HG02885 (cell line): Measurements from ENCODE around the gene MAGEA3.
"Not testable (repeated sequence)": the region's sequence is repeated elsewhere in the genome, so short reads cannot be mapped to it uniquely, and the experiment has no call there.

ENCODE experiments used
- ATAC-seq: cut with Tn5 transposase; IDR thresholded peaks from one replicate; pipeline ENCODE4 v1.9.1; 2021; ENCODE audit warnings: mild to moderate bottlenecking; ENCODE audit not compliant: unreplicated experiment, poor library complexity

Gene MAGEA3, protein sequence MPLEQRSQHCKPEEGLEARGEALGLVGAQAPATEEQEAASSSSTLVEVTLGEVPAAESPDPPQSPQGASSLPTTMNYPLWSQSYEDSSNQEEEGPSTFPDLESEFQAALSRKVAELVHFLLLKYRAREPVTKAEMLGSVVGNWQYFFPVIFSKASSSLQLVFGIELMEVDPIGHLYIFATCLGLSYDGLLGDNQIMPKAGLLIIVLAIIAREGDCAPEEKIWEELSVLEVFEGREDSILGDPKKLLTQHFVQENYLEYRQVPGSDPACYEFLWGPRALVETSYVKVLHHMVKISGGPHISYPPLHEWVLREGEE

DNA sequence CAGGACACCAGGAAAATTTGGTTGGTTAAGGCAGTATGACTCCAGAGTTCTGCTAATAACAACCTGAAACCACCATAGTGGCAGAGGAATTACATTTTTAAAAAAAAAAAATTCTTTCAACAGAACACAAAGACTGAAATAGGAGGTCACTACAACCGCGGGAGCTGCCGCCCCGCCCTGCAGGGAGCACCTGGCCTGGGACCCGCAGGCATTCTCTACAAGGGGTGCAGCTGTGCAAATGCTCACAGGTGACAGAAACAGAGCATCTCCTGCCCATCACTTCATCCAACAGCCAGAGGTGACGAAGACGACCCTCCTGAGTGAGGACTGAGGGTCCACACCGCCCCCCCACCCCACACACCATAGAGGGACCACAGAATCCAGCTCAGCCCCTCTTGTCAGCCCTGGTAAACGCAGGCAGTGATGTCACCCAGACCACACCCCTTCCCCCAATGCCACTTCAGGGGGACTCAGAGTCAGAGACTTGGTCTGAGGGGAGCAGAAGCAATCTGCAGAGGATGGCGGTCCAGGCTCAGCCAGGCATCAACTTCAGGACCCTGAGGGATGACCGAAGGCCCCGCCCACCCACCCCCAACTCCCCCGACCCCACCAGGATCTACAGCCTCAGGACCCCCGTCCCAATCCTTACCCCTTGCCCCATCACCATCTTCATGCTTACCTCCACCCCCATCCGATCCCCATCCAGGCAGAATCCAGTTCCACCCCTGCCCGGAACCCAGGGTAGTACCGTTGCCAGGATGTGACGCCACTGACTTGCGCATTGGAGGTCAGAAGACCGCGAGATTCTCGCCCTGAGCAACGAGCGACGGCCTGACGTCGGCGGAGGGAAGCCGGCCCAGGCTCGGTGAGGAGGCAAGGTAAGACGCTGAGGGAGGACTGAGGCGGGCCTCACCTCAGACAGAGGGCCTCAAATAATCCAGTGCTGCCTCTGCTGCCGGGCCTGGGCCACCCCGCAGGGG, at the start of gene MAGEA3:
Gene MAGEA3, plus strand, starts transcription at position 843 of the 980 bp plus-strand sequence. CDS start 2,039 bp downstream, outside the sequence.
- not testable (repeated sequence) for ATAC-seq

DNA sequence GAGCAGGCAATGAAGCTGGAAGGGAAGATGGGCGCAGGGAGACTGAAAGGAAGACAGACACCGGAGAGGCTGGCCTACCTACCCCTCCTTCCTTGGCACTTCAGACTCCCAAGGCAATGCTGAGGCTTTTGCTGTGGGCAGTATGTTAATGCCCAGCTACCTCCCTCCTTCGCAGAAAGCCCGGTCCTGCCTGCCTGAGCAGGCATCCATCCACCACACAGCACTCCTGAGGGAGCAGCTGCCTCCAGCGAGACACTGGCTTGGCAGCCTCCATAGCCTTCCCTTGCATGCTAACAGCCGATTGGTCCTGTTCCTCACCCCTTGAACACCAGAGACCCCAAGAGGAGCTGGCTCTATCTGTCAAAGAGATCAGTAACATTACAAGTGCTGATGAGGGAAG, 46.5 kb upstream of the MAGEA3 start:
- no peak for ATAC-seq

DNA sequence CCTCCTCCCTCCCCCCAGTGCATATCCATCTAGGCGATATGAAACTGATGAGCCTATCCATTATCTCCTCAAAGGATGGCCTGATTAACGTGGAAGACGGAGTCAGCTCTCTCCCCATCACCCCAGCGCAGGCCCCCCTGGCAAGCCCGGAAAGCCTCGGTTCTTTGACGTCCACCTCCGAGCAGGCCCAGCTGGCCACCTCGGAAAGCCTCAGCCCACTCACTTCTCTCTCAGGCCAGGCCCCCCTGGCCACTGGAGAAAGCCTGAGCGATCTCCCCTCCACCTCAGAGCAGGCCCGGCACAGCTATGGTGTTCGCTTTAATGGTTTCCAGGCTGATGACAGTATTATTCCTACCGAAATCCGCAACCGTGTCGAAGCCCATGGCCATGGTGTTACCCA, 46.1 kb upstream of the MAGEA3 start:
- no peak for ATAC-seq

DNA sequence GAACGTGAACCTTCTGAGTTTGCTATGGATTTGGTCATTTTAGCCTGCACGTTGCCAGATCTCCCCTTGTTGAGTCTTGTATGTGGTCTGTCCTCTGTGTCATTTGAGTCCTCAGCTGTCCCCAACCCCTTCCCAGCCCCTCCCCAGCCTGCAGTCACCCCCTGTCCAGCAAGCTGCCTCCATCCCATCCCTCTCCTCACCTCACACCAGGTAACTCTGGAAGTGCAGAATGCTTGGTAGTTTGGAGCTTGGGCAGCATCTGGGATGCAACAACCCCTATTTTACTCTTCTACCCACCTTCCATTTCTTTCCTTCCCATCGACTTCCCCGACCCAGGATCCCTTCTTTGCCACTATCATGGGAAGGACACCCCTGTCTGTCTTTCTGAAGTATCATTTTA, 42.5 kb upstream of the MAGEA3 start:
- no peak for ATAC-seq

DNA sequence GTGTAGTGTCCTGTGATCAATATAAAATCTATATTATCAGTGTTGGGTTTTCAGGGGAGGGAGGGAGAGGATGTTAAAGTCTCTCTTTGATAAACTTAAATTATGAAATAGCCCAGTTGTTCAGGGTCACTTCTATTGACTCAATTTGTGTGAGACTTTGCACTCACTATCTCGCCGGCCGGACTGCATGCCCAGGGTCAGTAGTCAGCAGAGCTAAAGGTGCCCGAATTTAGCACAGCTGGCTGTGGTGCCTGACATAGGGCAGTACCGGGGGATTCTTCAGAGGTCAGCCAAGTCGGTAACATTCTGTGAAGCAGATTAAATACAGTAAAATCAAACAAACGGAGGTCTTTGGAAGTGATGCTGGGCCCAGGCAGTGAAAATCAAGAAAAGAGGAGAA, 41.7 kb upstream of the MAGEA3 start:
- ATAC-seq = no peak

DNA sequence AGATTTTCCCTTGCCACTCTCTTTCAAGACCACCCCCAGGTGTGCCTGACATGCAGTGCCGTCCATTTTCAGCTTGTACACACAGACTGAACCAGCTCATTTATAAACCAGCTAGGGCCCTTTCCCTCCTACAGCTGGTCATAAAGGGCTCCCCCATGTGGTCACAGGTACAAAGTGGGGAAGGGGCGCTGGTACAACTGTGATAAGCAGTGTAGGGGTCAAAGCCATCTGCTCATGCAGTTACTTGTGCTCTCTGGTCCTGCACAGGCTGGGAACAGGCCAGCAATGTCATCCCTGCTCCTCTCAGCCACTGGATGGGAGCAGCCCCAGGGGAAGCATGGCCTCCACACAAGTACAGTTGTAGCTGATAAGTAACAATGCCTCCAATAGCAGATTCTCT, 40.3 kb upstream of the MAGEA3 start:
- no peak for ATAC-seq

DNA sequence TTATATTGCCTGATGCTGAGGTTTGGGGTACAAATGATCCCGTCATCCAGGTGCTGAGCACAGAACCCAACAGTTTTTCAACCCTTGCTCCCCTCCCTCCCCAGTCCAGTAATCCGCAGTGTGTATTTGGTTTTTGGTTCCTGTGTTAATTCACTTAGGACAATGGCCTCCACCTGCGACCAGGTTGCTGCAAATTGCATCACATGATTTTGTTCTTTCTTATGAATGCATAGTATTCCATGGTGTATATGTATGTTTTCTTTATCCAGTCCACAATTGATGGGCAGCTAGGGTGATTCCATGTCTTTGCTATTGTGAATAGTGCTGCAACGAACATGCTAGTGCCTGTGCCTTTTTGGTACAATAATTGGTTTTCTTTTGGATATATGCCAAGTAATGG, 35.5 kb upstream of the MAGEA3 start:
- no peak for ATAC-seq

DNA sequence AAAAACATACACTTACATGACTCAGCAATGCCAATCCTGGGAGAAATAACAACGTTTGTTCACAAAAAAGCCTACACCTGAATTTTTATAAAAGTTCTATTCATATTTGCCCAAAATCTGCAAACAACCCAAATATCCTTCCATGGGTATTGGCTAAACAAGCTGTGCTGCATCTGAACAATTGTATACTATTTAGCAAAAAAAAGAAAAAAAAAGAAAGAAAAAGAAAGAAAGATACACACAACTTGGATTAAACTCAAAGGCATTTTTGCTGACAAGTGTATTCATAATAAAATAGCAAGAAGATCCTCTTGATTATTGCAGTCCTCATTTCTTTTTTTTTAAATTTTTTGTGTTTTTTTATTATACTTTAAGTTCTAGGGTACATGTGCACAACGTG, 24.5 kb upstream of the MAGEA3 start:
- no peak for ATAC-seq

DNA sequence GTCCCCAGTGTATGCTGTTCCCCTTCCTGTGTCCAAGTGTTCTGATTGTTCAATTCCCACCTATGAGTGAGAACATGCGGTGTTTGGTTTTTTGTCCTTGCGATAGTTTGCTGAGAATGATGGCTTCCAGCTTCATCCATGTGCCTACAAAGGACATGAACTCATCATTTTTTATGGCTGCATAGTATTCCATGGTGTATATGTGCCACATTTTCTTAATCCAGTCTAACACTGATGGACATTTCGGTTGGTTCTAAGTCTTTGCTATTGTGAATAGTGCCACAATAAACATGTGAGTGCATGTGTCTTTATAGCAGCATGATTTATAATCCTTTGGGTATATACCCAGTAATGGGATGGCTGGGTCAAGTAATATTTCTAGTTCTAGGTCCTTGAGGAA, 23.9 kb upstream of the MAGEA3 start:
- ATAC-seq = not testable (repeated sequence)

DNA sequence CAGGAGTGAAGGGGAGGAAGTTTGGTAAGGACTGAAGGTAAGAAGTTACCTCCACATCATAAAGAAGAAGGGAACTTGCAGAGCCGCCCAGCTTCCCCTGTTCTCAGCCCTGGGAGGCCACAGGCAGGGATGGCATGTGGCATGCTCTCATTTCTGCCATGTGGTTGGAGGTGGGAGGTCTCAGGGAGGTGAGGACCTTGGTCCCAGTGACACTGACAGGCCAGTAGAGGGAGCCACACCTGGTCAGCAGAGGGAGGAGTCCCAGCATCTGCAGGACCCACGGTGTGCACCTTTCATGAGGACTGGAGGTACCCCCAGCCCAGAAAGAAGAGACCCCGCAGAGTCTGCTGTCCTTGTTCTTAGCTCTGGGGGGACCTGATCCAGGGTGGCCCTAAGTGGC, 17.6 kb upstream of the MAGEA3 start:
- peak; percentile 97 for ATAC-seq

DNA sequence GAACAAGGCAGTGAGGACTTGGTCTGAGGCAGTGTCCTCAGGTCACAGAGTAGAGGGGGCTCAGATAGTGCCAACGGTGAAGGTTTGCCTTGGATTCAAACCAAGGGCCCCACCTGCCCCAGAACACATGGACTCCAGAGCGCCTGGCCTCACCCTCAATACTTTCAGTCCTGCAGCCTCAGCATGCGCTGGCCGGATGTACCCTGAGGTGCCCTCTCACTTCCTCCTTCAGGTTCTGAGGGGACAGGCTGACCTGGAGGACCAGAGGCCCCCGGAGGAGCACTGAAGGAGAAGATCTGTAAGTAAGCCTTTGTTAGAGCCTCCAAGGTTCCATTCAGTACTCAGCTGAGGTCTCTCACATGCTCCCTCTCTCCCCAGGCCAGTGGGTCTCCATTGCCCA, 1.8 kb downstream of the MAGEA3 start:
- not testable (repeated sequence) for ATAC-seq

DNA sequence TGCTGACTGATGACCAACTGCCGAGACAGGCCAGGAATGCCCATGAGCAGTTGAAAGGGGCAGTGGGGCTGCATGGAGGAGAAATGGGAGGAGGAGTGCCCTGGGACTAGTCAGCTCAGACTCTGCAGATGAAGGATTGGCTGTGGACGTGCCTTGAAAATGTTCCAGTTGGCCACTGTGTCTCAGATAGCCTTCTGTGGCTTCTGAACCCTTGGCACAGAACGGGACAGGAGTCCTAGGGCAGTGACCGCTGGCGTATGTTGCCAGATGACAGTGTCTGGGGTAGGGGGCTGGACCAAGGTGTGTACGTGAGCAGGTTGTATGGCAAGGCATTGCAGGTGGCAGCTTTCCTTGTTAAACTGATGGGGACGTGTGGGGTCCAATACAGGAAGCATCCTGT, 7.9 kb downstream of the MAGEA3 start:
- not testable (repeated sequence) for ATAC-seq

DNA sequence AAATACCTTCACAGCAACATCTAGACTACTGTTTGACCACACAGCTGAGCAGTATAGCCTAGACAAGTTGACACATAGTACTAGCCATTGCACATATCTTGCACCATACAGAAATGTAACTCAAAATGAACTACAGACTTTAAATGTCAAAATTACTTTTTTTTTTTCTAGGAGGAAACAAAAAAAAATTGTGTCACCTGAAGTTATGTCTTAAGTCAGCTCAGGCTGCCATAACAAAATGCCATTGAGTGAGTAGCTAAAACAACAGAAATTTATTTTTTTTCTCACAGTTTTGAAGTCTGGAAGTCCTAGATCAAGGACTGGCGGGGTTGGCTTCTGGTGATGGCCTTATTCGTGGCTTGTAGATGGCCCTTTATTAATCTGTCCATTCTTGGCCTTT, 10.6 kb downstream of the MAGEA3 start, which contains the start of gene CSAG2:
Gene CSAG2, minus strand, starts transcription at position 101 of the 400 bp plus-strand sequence. CDS start 161 bp downstream, outside the sequence.
- ATAC-seq = not testable (repeated sequence)

DNA sequence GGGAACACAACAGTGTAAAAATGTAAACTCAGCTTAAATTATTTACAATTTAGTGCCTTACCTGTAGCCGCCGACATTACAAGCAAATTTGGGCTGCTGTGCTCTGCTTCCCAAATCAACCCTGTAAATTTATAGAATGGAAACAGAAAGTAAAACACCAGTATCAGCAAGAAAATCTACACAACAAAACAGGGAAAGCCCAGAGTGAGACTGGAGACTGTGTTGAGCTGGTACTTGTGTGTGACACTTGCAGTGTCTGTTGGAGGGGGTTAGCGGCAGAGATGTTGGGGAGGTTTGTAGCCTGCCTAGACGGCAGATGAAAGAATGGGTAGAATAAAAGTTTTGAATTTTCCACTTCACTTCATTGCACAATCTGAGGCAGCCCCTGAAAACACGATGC, 14.6 kb downstream of the MAGEA3 start:
- ATAC-seq = not testable (repeated sequence)

DNA sequence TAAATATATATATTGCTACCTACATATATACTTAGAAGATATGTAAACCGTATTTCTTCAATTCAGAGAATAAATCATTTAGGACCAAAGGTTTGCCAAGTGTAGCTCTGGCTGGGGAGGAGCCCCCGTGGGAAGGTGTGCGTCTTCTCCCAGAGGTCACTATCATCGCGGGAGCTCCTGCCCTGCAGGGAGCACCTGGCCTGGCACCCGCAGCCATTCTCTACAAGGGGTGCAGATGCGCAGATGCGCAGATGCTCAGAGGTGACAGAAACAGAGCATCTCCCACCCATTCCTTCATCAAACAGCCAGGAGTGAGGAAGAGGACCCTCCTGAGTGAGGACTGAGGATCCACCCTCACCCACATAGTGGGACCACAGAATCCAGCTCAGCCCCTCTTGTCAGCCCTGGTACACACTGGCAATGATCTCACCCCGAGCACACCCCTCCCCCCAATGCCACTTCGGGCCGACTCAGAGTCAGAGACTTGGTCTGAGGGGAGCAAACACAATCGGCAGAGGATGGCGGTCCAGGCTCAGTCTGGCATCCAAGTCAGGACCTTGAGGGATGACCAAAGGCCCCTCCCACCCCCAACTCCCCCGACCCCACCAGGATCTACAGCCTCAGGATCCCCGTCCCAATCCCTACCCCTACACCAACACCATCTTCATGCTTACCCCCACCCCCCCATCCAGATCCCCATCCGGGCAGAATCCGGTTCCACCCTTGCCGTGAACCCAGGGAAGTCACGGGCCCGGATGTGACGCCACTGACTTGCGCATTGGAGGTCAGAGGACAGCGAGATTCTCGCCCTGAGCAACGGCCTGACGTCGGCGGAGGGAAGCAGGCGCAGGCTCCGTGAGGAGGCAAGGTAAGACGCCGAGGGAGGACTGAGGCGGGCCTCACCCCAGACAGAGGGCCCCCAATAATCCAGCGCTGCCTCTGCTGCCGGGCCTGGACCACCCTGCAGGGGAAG, 15.5 kb downstream of the MAGEA3 start, which contains the start of gene MAGEA2B:
Gene MAGEA2B, plus strand, starts transcription at position 814 of the 973 bp plus-strand sequence. CDS start 2,479 bp downstream, outside the sequence.
- not testable (repeated sequence) for ATAC-seq

DNA sequence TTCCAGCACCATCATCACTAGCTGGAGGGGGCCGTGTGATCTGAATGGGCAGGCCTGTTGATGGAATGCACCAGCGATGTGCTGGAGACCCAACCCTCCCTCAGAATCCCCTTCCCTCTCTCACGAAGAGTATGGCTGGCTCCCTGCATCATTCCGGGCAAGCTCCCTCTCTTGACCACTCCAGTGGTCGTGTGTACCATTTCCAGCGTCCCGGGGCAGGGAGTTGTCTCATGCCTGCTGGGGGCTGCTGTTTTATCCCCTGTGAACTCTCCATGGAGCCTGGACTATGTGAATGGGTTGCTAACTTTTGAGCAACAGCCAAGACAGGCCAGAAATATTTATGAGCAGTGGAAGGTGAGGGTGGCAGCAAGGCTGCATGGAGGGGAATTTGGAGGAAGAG, 26.8 kb downstream of the MAGEA3 start:
- ATAC-seq = no peak

DNA sequence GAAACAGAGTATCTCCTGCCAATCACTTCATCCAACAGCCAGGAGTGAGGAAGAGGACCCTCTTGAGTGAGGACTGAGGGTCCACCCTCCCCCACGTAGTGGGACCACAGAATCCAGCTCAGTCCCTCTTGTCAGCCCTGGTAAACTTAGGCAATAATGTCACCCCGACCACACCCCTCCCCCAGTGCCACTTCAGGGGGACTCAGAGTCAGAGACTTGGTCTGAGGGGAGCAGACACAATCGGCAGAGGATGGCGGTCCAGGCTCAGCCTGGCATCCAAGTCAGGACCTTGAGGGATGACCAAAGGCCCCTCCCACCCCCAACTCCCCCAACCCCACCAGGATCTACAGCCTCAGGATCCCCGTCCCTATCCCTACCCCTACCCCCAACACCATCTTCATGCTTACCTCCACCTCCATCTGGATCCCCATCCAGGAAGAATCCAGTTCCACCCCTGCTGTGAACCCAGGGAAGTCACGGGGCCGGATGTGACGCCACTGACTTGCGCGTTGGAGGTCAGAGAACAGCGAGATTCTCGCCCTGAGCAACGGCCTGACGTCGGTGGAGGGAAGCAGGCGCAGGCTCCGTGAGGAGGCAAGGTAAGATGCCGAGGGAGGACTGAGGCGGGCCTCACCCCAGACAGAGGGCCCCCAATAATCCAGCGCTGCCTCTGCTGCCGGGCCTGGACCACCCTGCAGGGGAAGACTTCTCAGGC, 34.8 kb downstream of the MAGEA3 start, which contains the start of the genes CSAG1 and MAGEA12:
Gene CSAG1, minus strand, starts transcription at position 461 of the 715 bp plus-strand sequence. CDS start 1,261 bp downstream, outside the sequence.
Gene MAGEA12, plus strand, starts transcription at position 497 of the 715 bp plus-strand sequence. CDS start 2,405 bp downstream, outside the sequence.
- ATAC-seq = no peak

DNA sequence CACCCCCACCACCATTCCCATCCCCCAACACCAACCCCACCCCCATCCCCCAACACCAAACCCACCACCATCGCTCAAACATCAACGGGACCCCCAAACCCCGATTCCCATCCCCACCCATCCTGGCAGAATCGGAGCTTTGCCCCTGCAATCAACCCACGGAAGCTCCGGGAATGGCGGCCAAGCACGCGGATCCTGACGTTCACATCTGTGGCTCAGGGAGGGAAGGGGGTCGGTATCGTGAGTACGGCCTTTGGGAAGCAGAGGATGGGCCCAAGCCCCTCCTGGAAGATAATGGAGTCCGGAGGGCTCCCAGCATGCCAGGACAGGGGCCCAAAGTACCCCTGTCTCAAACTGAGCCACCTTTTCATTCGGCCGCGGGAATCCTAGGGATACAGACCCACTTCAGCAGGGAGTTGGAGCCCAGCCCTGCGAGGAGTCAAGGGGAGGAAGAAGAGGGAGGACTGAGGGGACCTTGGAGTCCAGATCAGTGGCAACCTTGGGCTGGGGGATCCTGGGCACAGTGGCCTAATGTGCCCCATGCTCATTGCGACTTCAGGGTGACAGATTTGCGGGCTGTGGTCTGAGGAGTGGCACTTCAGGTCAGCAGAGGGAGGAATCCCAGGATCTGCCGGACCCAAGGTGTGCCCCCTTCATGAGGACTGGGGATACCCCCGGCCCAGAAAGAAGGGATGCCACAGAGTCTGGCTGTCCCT, 35.7 kb downstream of the MAGEA3 start:
- ATAC-seq = not testable (repeated sequence)
